Ammon's horn (tissue), 1 donor: Measurements from ENCODE around the gene VIPR1.

ENCODE experiments used
- DNase-seq: peaks from one replicate; pipeline ENCODE4 v3.0.0-alpha.2; 2016; ENCODE audit warnings: low spot score

VIPR1 gene

GRCh38 chr3:42502429-42503250 lies at the start of gene VIPR1:
Gene VIPR1, plus strand, starts transcription at chr3:42502643. Its CDS starts 93 bp downstream, at chr3:42502736.
- peak; percentile 88 for DNase-seq

DNA sequence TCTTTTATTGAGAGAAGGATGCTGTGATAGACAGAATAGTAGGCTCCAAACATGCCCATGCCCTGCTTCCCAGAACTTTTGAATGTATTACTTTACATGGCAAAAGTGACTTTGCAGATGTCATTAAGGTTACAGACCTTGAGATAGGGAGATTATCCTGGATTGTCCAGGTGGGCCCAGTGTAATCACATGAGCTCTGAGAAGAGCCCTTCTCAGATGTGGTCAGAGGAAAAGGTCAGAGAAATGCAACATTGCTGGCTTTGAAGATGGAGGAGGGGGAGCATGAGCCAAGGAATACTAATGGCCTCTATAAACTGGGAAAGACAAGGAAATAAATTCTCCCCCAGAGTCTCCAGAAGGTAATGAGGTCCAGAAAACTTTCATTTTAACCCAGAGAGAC lies 46.2 kb upstream of the VIPR1 start:
- DNase-seq: no peak

DNA sequence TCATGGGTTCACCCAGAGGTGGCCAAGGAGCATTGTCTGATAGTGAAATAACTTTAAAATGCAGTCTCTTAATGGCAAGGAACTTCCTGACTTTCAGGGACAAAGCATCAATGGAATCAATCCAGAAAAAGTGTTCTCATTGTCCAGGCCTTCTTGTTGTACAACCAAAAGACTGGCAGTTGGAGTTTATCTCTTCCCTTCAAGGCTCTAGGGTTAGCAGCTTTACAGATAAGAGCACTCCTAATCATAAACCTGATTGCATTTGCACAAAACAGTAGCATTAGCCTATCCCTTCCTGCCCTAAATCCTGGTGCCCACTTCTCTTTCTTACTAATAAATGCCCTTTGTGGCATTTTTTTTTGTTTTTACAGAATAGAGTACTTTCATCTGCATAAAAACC lies 43.3 kb upstream of the VIPR1 start:
- no peak for DNase-seq

DNA sequence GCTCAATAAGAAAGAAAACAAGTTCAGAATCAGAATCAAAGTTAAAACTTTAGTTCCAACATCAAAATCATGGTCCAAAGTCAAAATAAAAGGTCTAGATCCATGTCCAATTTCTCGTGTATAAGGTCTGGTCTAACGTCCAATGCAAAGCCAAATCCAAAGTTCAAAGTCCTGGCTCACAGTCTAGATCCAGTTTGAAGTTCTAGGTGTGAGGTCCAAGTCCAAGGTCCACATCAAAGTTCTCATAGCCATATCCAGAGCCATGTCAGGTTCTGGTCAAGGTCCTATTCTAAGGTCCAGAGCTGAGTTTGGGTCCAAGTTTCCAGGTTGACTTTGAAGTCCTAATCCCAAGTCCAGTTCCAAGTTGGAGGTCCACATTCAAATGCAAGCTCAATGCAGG lies 40.7 kb upstream of the VIPR1 start:
- DNase-seq: no peak

GRCh38 chr3:42463093-42463492 lies 39.4 kb upstream of the VIPR1 start:
- DNase-seq: no peak

GRCh38 chr3:42468111-42468510 lies 34.3 kb upstream of the VIPR1 start:
- no peak for DNase-seq

DNA sequence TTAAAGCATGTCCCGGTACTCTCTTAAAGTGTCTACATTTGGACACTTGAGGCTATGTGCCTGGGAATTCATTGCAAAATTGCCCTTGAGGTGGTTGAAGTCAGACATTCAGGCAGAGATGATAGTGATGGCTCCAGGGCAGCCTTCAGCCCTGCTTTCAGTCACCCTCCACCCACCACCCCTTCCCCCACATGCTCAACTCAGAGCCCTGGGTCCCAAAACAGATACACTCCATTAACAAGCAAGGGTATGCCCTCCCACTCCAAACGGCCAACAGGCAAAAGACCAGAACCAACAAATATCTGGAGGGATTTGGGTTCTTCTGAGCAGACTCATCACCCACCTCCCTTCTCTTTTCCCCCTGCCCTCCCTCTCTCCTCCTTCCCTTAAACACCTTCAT lies 29.9 kb upstream of the VIPR1 start:
- no peak for DNase-seq

GRCh38 chr3:42473083-42473932 lies 29.1 kb upstream of the VIPR1 start:
- DNase-seq: no peak

DNA sequence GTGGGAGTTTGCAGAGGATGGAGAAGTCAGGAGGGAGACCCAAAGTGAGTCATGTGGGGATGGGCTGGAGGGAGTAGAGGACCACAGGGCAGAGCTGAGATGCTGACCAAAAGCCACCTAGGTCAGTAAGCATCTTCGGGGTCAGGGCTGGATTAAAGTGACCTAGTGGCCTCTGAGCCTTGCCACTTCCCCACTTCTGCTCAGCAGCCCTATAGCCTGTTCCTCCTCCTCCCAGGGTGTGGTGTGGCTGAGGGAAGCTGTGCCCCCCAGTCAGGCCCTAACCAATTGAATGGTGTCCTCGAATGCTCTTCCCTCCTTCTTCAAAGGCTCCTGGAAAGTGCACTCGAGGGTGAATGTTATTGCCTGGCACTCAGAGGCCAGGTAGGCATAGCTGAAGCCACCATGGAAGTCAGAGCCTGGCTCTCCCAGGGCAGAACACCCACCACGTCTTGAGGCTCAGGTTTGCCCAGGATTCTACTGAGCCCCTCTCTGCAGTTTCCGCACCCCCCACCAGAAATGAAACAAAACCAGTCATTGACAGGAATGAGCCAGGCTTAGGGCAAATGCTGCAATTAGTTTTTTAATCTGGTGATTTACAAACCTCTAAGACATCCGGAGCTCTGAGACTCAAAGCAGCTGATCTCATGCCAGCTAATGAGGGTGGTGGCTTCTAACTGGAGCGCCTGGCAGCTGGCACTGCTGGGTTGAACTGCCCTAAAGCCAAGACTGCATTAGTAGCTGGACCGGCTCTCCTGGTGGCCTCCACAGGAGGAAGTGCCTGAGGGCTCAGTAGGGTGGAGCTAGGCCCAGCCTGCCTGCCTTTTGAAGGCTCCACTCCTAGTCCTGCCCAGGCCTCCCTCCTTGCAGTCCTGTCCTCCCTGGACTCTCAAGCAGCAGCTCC lies 26.0 kb upstream of the VIPR1 start:
- no peak for DNase-seq

DNA sequence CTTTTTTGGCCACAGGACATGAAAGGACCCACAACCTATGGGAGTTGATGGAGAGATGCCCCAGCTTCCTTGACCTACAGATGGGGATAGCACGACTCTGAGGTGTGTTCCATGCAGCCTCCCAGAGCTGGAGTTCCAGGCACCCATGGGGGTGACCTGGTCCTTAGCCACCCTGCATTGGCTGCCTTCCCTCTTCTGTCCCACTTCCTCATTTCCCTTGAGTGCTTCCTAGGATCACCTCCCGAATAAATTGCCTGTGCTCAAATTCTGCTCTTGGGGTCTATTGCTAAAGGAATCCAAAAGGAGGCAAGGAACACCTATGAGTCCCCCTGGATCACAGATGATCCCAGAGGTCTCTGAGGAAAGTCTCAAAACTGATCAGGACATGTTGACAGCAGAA lies 24.7 kb upstream of the VIPR1 start:
- DNase-seq: no peak

- no peak for DNase-seq
Measured at GRCh38 chr3:42478830-42479229, 23.6 kb upstream of the VIPR1 start.

DNA sequence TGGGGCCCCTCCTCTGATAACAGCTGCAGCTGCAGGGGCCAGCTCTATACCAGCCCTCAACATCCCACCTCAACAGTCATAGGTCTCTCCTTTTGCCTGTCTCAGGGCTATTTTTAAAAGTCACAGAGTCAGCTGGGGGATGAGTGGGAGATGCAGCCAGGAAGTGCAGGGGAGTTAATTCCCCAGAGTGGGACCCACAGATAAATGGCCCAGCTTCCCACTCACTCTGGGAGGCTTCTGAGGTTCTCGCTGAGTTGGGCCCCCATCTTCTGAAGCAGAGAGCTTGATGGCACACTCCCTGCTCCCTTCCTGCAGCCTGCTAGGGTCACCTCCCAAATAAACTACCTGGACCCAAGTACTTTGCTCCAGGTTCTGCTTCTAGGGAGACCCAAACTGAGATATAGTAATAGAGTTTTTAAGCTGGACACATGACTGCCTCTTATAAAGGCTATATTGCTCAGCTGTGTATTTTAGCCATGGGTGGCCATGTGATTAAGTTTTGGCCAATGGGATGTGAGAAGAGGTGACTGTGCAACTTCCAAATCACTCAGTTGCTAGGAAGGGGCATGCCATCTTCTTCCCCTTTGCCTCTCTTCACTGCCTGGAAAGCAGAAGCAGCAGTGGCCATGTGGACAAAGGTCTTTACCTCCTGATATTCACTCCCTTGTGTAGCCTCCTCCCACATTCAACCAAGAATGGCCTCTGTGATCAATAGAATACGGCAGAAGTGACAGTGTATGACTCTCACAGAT lies 15.5 kb upstream of the VIPR1 start:
- peak; percentile 32 for DNase-seq

DNA sequence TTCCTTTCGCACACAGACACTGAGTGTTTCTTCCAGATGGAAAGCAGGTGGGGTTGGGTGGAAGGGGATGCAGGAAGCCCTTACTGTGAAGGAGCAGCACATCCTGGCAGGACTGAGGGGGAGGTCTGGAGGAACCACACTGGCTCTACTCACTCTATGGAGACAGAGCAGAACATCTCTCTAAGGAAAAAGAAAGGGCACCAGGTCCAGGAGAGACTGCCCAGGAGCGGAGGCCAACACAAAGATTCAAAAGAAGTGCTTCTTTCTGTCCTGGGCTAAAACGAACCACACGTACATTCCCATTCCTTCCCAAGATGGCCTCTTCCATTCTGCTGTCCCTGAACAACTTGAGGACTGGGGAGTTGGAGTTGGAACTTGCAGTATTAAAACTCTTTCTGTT lies 13.8 kb upstream of the VIPR1 start:
- no peak for DNase-seq

DNA sequence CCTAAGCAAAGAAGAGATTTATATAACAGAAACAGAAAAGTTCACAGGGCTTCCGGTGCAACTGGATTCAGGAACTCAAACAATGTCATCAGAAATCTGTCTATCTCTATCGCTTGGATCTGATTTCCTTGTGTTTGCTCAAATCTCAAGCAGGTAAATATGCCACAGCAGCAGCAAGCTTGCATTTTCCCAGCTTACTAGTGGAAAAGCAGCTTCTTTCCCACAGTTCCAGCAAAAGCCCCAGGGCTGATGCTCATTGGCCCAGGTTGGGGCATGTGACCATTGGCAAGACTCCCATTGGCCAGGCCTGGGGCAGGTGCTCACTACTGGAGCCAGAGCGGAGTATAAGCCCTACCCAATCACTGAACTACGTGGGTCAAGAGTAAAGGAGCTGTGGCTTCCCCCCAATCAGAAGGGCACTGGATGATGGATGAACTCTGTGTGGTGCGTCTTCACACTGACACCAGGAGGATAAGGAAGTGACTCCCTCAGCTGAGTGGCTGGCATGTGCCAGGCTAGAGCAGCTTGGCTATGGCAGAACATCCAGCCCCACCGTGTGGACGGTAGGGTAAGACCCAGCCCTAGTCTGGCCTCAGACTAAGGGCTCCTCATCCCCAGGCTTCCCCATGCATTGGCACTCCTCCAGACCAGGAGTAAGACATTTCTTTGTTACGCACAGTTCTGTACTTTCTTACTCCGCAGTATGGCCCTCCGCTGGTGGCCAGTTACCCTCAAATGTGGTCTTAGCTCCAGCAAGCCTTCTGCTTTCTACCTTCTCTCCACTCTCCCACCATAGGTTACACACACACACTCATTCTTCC lies 13.1 kb upstream of the VIPR1 start:
- no peak for DNase-seq

- DNase-seq: no peak
Measured at GRCh38 chr3:42489937-42490227, 12.6 kb upstream of the VIPR1 start.

- DNase-seq: peak; percentile 66
Measured at GRCh38 chr3:42490243-42490642, 12.2 kb upstream of the VIPR1 start.

GRCh38 chr3:42491881-42492507 lies 10.4 kb upstream of the VIPR1 start:
- no peak for DNase-seq

DNA sequence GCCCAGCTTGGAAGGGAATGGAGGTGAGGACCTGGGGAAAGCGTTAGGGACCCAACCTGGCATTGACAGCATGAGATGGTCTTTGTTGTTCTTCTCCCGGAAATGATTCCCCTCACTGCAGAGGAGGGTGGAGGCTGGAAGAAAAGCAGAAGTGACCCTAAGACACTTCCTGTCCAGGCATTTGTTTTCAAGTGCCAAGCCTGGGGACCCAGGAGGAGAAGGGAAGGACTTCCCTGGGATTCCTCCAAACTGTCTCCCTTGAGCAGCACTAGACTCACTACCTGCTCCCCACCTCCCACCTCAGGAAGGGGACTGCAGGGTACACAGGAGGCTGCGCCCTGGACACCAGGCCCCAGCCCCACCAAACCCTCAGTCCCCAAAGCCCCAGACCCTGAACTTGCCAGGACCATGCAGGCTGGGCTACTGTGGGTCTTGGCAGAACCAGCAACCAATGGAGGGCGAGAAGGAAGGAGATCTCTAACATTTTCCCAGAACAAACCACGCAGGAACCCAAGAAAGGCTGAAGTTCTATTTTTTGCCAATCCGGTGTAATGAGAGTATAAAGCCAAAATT lies 9.8 kb upstream of the VIPR1 start:
- DNase-seq: peak; percentile 29

GRCh38 chr3:42493126-42493797 lies 9.2 kb upstream of the VIPR1 start:
- peak; percentile 1 for DNase-seq
